NT2/D1 (cell line): ENCODE measurements around the gene LRCOL1.

Source experiments
- DNase-seq: peaks from one replicate; pipeline ENCODE4 v3.0.0-alpha.2; 2011; ENCODE audit warnings: low read depth, low spot score
- H3K27me3 ChIP-seq: 2 replicates; pipeline ENCODE4 v1.6.0; 2011; ENCODE audit warnings: mild to moderate bottlenecking; ENCODE audit not compliant: insufficient read length, insufficient read depth
- H3K36me3 ChIP-seq: 2 replicates; pipeline ENCODE4 v1.6.1; 2011; ENCODE audit warnings: mild to moderate bottlenecking, low read length, mixed read lengths; ENCODE audit not compliant: insufficient read depth, insufficient read length
- H3K4me1 ChIP-seq: 2 replicates; pipeline ENCODE4 v1.5.1; 2011; ENCODE audit not compliant: insufficient read depth, insufficient read length
- H3K4me3 ChIP-seq: 2 replicates; pipeline ENCODE4 v1.5.1; 2011; ENCODE audit warnings: low read depth; ENCODE audit not compliant: insufficient read length
- H3K9ac ChIP-seq: 2 replicates; pipeline ENCODE4 v1.6.0; 2011; ENCODE audit warnings: low read depth; ENCODE audit not compliant: insufficient read length
- H3K9me3 ChIP-seq: 2 replicates; pipeline ENCODE4 v1.5.1; 2011; ENCODE audit warnings: mild to moderate bottlenecking, low read length; ENCODE audit not compliant: insufficient read depth
- SUZ12 ChIP-seq: IDR thresholded peaks from 2 replicates; pipeline ENCODE4 v1.6.1; 2011; ENCODE audit not compliant: insufficient read length, insufficient read depth; ENCODE audit errors: extremely low read depth
- YY1 ChIP-seq: IDR thresholded peaks from 2 replicates; pipeline ENCODE4 v1.6.1; 2011; ENCODE audit not compliant: insufficient read length, insufficient read depth
- ZNF274 ChIP-seq: IDR thresholded peaks from 2 replicates; pipeline ENCODE4 v1.6.1; 2011; ENCODE audit warnings: mild to moderate bottlenecking, low read depth, low read length

Gene LRCOL1

GRCh38 chr12:132558042-132558856 lies 52.1 kb downstream of the LRCOL1 start:
- DNase-seq: no peak
- no peak overlapping the region for H3K4me3 ChIP-seq
- H3K36me3 ChIP-seq: peaks cover 5% of the 10 kb centered on the region
- no peak overlapping the region for H3K9ac ChIP-seq
- peaks cover 21% of the 10 kb centered on the region for H3K4me1 ChIP-seq
- peaks cover 44% of the 10 kb centered on the region for H3K27me3 ChIP-seq
- no peaks in the 10 kb centered on the region for H3K9me3 ChIP-seq
- TF ChIP-seq YY1 (no peak), SUZ12 (no peak), ZNF274 (no peak)

- Histone ChIP-seq H3K9ac (no peak overlapping the region), H3K4me3 (no peak overlapping the region), H3K4me1 (peaks cover 21% of the 10 kb centered on the region), H3K27me3 (peaks cover 48% of the 10 kb centered on the region), H3K36me3 (peaks cover 2% of the 10 kb centered on the region), H3K9me3 (no peaks in the 10 kb centered on the region)
- TF ChIP-seq SUZ12 (no peak), ZNF274 (no peak), YY1 (no peak)
- DNase-seq: no peak
Observed at GRCh38 chr12:132557291-132558015, 52.9 kb downstream of the LRCOL1 start.

GRCh38 chr12:132556801-132557200 lies 53.6 kb downstream of the LRCOL1 start:
- TF ChIP-seq ZNF274 (no peak), SUZ12 (no peak), YY1 (no peak)
- no peaks in the 10 kb centered on the region for H3K9me3 ChIP-seq
- no peak overlapping the region for H3K4me3 ChIP-seq
- no peak for DNase-seq
- H3K4me1 ChIP-seq: peaks cover 19% of the 10 kb centered on the region
- H3K9ac ChIP-seq: no peak overlapping the region
- H3K36me3 ChIP-seq: no peaks in the 10 kb centered on the region
- peaks cover 51% of the 10 kb centered on the region for H3K27me3 ChIP-seq

- H3K4me3 ChIP-seq: no peak overlapping the region
- no peak for TF ChIP-seq SUZ12
- no peak for TF ChIP-seq YY1
- TF ChIP-seq ZNF274: no peak
- H3K9ac ChIP-seq: no peak overlapping the region
- H3K9me3 ChIP-seq: no peaks in the 10 kb centered on the region
- no peaks in the 10 kb centered on the region for H3K36me3 ChIP-seq
- DNase-seq: no peak
- H3K4me1 ChIP-seq: peaks cover 14% of the 10 kb centered on the region
- H3K27me3 ChIP-seq: peaks cover 57% of the 10 kb centered on the region
Observed at GRCh38 chr12:132556216-132556615, 54.2 kb downstream of the LRCOL1 start.

DNA sequence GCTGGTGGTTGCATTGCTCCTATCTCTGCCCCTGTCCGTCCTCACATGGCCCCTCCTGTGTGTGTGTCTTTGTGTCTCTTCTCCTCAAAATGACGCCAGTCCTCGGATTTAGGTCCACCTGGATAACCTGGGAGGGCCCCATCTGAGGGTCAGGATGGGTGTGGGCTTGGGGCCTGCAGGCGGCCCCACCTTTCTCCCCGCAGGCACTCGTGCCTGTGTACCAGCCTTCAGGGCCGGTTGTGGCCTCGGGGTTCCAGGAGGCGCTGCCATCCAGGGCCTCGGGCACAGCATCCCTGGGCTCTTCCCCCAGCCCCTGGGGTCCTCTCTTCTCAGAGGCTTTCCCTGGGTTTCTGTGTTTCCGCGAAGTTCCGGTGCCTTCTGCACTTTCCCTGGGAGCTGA lies 54.7 kb downstream of the LRCOL1 start:
- no peak for TF ChIP-seq ZNF274
- no peak for TF ChIP-seq SUZ12
- no peak for TF ChIP-seq YY1
- Histone ChIP-seq H3K9ac (no peak overlapping the region), H3K9me3 (no peaks in the 10 kb centered on the region), H3K4me3 (no peak overlapping the region), H3K27me3 (peaks cover 62% of the 10 kb centered on the region), H3K36me3 (no peaks in the 10 kb centered on the region), H3K4me1 (peaks cover 17% of the 10 kb centered on the region)
- DNase-seq: no peak

GRCh38 chr12:132554845-132555630 lies 55.3 kb downstream of the LRCOL1 start:
- H3K9ac ChIP-seq: no peak overlapping the region
- H3K36me3 ChIP-seq: no peaks in the 10 kb centered on the region
- peaks cover 19% of the 10 kb centered on the region for H3K4me1 ChIP-seq
- no peaks in the 10 kb centered on the region for H3K9me3 ChIP-seq
- H3K4me3 ChIP-seq: no peak overlapping the region
- no peak for TF ChIP-seq ZNF274
- TF ChIP-seq SUZ12: no peak
- no peak for TF ChIP-seq YY1
- DNase-seq: no peak
- H3K27me3 ChIP-seq: peaks cover 68% of the 10 kb centered on the region
